Measurements from ENCODE around the gene CTNNA3. TPM values are rescaled to one million over a fixed set of nuclear protein-coding genes. Genes with fewer than 3 reads are reported as not detected.

The CTNNA3 gene
- total RNA-seq, 2 donors from 2014 or later: under 0.01 to 0.33 TPM

DNA sequence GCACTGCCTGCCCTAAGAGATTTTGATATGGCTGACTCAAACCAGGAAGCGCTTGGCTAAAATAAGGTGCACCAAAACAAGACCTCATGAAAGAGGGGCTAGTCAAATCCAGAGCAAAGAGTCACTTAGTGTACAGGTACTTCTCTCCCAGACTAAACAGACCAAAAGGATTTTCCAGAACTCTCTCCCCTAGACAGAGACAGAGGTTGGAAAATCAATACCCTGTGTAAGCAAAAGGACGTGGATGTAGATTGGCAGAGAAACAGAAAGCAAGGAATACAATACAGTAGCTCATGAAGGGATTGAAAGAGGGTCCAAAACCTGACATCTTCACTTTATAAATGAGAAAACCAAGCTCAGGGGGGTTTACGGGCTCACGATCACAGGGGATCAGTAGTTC lies 853.1 kb downstream of the CTNNA3 start:
- no peak for ATAC-seq
- 51 to 56% methylated on average over 4 of the region's 4 CpGs for WGBS, 2 donors
- no peaks in the 10 kb centered on the region for H3K36me3 ChIP-seq (replicated peaks in 1 of 2; ENCODE audit: insufficient read depth in 1 of 2, low read depth in 2 of 2)
- no peaks in the 10 kb centered on the region for H3K4me1 ChIP-seq
- intact Hi-C loops (cut with DNase I): no loop called here
- DNase-seq: no peak
- no peak for TF ChIP-seq POLR2A (IDR thresholded peaks at IDR 0.05)
- TF ChIP-seq, protein P1, sequence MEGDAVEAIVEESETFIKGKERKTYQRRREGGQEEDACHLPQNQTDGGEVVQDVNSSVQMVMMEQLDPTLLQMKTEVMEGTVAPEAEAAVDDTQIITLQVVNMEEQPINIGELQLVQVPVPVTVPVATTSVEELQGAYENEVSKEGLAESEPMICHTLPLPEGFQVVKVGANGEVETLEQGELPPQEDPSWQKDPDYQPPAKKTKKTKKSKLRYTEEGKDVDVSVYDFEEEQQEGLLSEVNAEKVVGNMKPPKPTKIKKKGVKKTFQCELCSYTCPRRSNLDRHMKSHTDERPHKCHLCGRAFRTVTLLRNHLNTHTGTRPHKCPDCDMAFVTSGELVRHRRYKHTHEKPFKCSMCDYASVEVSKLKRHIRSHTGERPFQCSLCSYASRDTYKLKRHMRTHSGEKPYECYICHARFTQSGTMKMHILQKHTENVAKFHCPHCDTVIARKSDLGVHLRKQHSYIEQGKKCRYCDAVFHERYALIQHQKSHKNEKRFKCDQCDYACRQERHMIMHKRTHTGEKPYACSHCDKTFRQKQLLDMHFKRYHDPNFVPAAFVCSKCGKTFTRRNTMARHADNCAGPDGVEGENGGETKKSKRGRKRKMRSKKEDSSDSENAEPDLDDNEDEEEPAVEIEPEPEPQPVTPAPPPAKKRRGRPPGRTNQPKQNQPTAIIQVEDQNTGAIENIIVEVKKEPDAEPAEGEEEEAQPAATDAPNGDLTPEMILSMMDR (IDR thresholded peaks at IDR 0.05): no peak
- no peak overlapping the region for H3K27ac ChIP-seq
- H3K9me3 ChIP-seq: no peaks in the 10 kb centered on the region
- H3K4me3 ChIP-seq: no peak overlapping the region
- H3K27me3 ChIP-seq: no peaks in the 10 kb centered on the region

DNA sequence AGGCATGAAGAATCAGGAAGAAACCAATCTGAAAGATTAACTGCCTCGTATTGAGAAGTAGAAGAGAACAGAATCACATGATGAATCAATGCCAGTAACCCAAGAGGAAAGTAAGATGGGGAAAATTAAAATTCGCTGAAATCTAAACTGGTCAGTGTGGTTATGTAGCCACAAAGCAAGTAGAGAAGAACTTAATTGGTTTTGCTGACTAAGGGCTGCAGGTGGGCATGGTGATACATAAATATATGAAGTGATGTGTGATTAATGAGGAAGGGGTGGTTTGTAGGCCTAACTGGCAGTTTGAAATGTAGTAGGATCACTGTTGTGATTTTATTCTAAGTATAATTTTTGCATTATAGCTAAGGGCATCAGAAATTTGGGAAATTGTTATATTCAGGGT lies 853.6 kb downstream of the CTNNA3 start:
- TF ChIP-seq POLR2A (IDR thresholded peaks at IDR 0.05): no peak
- TF ChIP-seq, protein P1 (IDR thresholded peaks at IDR 0.05): no peak
- DNase-seq (no peak), ATAC-seq (no peak)
- WGBS, 2 donors: 61 to 67% methylated on average over 2 of the region's 2 CpGs
- H3K9me3 ChIP-seq: no peaks in the 10 kb centered on the region
- intact Hi-C loops (cut with DNase I): no loop called here
- no peaks in the 10 kb centered on the region for H3K36me3 ChIP-seq (replicated peaks in 1 of 2; ENCODE audit: insufficient read depth in 1 of 2, low read depth in 2 of 2)
- no peak overlapping the region for H3K27ac ChIP-seq
- no peaks in the 10 kb centered on the region for H3K4me1 ChIP-seq
- H3K4me3 ChIP-seq: no peak overlapping the region
- H3K27me3 ChIP-seq: no peaks in the 10 kb centered on the region

DNA sequence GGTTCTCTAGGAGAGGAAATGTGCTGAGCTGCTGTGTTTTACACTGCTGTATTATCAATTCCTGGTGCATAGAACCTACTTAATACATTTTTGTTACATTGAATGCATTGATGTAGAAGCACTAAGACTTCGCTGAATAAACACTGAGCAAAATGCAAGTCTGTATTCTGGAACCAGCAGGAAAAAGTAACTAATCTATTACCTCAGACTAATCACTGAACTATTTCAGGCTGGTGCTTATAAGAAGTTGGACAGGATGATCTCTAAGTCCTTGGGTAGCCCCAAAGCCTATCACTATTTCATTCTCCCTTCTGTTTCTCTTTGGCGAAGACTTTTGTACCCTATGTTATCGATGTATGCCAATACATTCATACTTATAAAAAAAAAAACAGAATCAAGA lies 857.3 kb downstream of the CTNNA3 start:
- ATAC-seq (no peak), DNase-seq (no peak)
- H3K27me3 ChIP-seq: no peaks in the 10 kb centered on the region
- intact Hi-C loops (cut with DNase I): no loop called here
- no peaks in the 10 kb centered on the region for H3K4me1 ChIP-seq
- H3K9me3 ChIP-seq: no peaks in the 10 kb centered on the region
- H3K27ac ChIP-seq: no peak overlapping the region
- H3K36me3 ChIP-seq (replicated peaks in 1 of 2; ENCODE audit: insufficient read depth in 1 of 2, low read depth in 2 of 2): no peaks in the 10 kb centered on the region
- no peak overlapping the region for H3K4me3 ChIP-seq
- TF ChIP-seq POLR2A (IDR thresholded peaks at IDR 0.05): no peak
- TF ChIP-seq, protein P1 (IDR thresholded peaks at IDR 0.05): no peak
- WGBS, 2 donors: 89 to 92% methylated on average over 3 of the region's 3 CpGs

DNA sequence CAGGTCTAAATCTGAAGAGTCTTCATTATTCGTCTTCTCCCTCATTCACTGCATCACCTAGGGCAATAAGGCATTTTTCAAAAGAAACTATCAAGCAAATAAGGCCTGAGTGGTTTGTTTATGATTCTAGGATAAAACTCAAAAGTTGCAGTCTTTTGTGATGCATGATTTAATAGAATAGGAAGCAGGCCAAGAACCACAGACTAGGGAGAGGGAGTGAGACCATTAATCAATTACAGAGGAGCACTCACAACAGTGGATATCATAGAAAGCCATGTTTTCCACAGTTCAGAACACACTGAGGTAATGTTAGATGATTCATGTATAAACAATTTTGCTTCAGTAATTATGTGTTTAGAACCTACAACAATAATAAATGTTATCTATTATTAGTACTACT lies 858.0 kb downstream of the CTNNA3 start:
- Histone ChIP-seq H3K9me3 (no peaks in the 10 kb centered on the region), H3K4me1 (no peaks in the 10 kb centered on the region), H3K4me3 (no peak overlapping the region), H3K36me3 (replicated peaks in 1 of 2; ENCODE audit: insufficient read depth in 1 of 2, low read depth in 2 of 2) (no peaks in the 10 kb centered on the region), H3K27ac (no peak overlapping the region), H3K27me3 (no peaks in the 10 kb centered on the region)
- ATAC-seq: peak; percentile 52
- no peak for DNase-seq
- 88 to 94% methylated on average over 1 of the region's 1 CpG for WGBS, 2 donors
- TF ChIP-seq POLR2A (IDR thresholded peaks at IDR 0.05): no peak
- TF ChIP-seq, protein P1 (IDR thresholded peaks at IDR 0.05): no peak
- intact Hi-C loops (cut with DNase I): no loop called here

DNA sequence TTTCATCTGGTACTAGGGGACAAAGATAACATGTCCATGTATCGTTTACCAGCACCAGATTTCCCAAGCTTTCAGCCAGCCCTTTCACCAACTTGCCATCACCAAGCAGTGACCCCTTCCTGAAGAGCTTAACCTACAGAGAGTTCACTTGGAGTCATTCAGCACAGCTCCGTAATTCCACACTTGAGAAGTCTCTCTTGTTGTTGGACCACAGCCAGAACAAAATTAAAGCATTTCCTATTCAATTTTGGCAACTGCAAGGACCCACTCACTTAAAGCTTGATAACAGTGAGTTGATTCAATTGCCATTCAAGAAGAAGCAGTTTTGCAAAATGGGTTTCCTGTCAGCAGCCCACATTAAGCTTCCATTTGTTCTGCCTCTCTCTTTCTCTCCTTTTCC lies 858.7 kb downstream of the CTNNA3 start:
- ATAC-seq (no peak), DNase-seq (no peak)
- no peaks in the 10 kb centered on the region for H3K9me3 ChIP-seq
- intact Hi-C loops (cut with DNase I): no loop called here
- no peaks in the 10 kb centered on the region for H3K4me1 ChIP-seq
- H3K36me3 ChIP-seq (replicated peaks in 1 of 2; ENCODE audit: insufficient read depth in 1 of 2, low read depth in 2 of 2): no peaks in the 10 kb centered on the region
- TF ChIP-seq, protein P1 (IDR thresholded peaks at IDR 0.05): no peak
- no peak for TF ChIP-seq POLR2A (IDR thresholded peaks at IDR 0.05)
- H3K4me3 ChIP-seq: no peak overlapping the region
- H3K27me3 ChIP-seq: no peaks in the 10 kb centered on the region
- no peak overlapping the region for H3K27ac ChIP-seq
- WGBS, 2 donors: 40 to 43% methylated on average over 2 of the region's 2 CpGs
